DOHH2 (cell line): ENCODE measurements around the gene TTLL8.

Experiments used
- CTCF ChIP-seq: fragments of 200-600 bp; sonication (generic); IDR thresholded peaks from one replicate; pipeline ENCODE4 v1.5.1; 2014; ENCODE audit warnings: antibody characterized with exemption, mild to moderate bottlenecking, low read depth, low read length; ENCODE audit not compliant: poor library complexity, severe bottlenecking
- EZH2phosphoT487 ChIP-seq: fragments of 200-600 bp; sonication (generic); IDR thresholded peaks from 2 replicates; pipeline ENCODE4 v1.6.1; 2017; ENCODE audit warnings: borderline replicate concordance, mild to moderate bottlenecking, antibody characterized with exemption, low read length, moderate library complexity, mixed read lengths

GRCh38 chr22:50083462-50084079 lies 25.5 kb upstream of the TTLL8 start:
- TF ChIP-seq CTCF, result no peak
- no peak for TF ChIP-seq EZH2phosphoT487
